Sciatic nerve (tissue), 2 donors: Measurements from ENCODE around the gene LCNL1. TPM values are rescaled to one million over a fixed set of nuclear protein-coding genes. Genes with fewer than 3 reads are reported as not detected.

ENCODE experiments used
- ATAC-seq: fragments of 200-7000 bp; cut with Tn5 transposase; one replicate; pipeline ENCODE4 v1.9.1; 2020; ENCODE audit warnings: mild to moderate bottlenecking, moderate library complexity
- DNase-seq: peaks from one replicate; pipeline ENCODE4 v3.0.0-alpha.2; 2020; ENCODE audit warnings: low spot score
- intact Hi-C: fragments of 100-400 bp; cut with DNase I; formaldehyde crosslinking; loops from one replicate; pipeline ENCODE4 v1.14.2; 2022
- total RNA-seq: library from RNA; stranded (reverse); fragmentation: NEBNext Ultra II Directional; extraction: Animal tissue kit (Norgen Biotek cat#: 25700); gene quantifications from one replicate; pipeline ENCODE4 v1.2.1, GENCODE V29; 2021
- donor health status: DM: no; HTN: no; CAD: no.
- donor health status: DM: no; HTN: no; CAD: no.

The LCNL1 gene
- total RNA-seq, 1 donor from 2014 or later: 4.1 TPM

- ATAC-seq (no peak), DNase-seq (no peak)
- intact Hi-C loops: no loop called here
Observed at GRCh38 chr9:136955943-136956335, 26.9 kb upstream of the LCNL1 start.

GRCh38 chr9:136956604-136957003 lies 26.2 kb upstream of the LCNL1 start:
- no peak for ATAC-seq
- intact Hi-C loops: no loop called here
- DNase-seq: no peak

- DNase-seq: no peak
- intact Hi-C loops: no loop called here
- ATAC-seq: no peak
Observed at GRCh38 chr9:136957461-136957860, 25.3 kb upstream of the LCNL1 start.

GRCh38 chr9:136957901-136958300 lies 24.9 kb upstream of the LCNL1 start:
- intact Hi-C loops: no loop called here
- DNase-seq (no peak), ATAC-seq (no peak)

- intact Hi-C loops: no loop called here
- DNase-seq (no peak), ATAC-seq (no peak)
Observed at GRCh38 chr9:136958473-136958872, 24.3 kb upstream of the LCNL1 start.

GRCh38 chr9:136958898-136959850 lies 23.6 kb upstream of the LCNL1 start:
- ATAC-seq (no peak), DNase-seq (no peak)
- intact Hi-C loops: no loop called here

GRCh38 chr9:136960212-136960937 lies 22.4 kb upstream of the LCNL1 start:
- peak; percentile 1 for ATAC-seq

GRCh38 chr9:136960938-136961275 lies 21.9 kb upstream of the LCNL1 start:
- ATAC-seq: no peak
- intact Hi-C loops: no loop called here

More at GRCh38 chr9:136960212-136960937, 22.4 kb upstream of the LCNL1 start:
- intact Hi-C loops: no loop called here
- DNase-seq: no peak

GRCh38 chr9:136961279-136962065 lies 21.3 kb upstream of the LCNL1 start:
- ATAC-seq (peak; percentile 87), DNase-seq (no peak)
- intact Hi-C loops: no loop called here

More at GRCh38 chr9:136960938-136961275, 21.9 kb upstream of the LCNL1 start:
- DNase-seq: no peak

- DNase-seq (no peak), ATAC-seq (no peak)
- intact Hi-C loops: no loop called here
Observed at GRCh38 chr9:136962163-136962562, 20.6 kb upstream of the LCNL1 start.

GRCh38 chr9:136962701-136963248 lies 20.0 kb upstream of the LCNL1 start:
- DNase-seq (no peak), ATAC-seq (no peak)
- intact Hi-C loops: no loop called here

- intact Hi-C loops: no loop called here
- ATAC-seq (no peak), DNase-seq (no peak)
Observed at GRCh38 chr9:136963341-136963740, 19.5 kb upstream of the LCNL1 start.

GRCh38 chr9:136963751-136964150 lies 19.0 kb upstream of the LCNL1 start:
- intact Hi-C loops: no loop called here
- ATAC-seq (no peak), DNase-seq (no peak)

GRCh38 chr9:136964171-136964689 lies 18.6 kb upstream of the LCNL1 start:
- ATAC-seq (no peak), DNase-seq (no peak)
- intact Hi-C loops: no loop called here

GRCh38 chr9:136964833-136965422 lies 17.9 kb upstream of the LCNL1 start:
- ATAC-seq (no peak), DNase-seq (no peak)
- intact Hi-C loops: no loop called here

GRCh38 chr9:136965771-136966484 lies 16.9 kb upstream of the LCNL1 start:
- intact Hi-C loops: no loop called here
- ATAC-seq (peak; percentile 32), DNase-seq (no peak)

GRCh38 chr9:136968333-136969127 lies 14.3 kb upstream of the LCNL1 start:
- no peak for ATAC-seq
- no peak for DNase-seq
- intact Hi-C loops: no loop called here
